Fibroblast of lung (primary cell): Measurements from ENCODE around the gene PALM2AKAP2.

Experiments used
- EZH2 ChIP-seq: IDR thresholded peaks from 2 replicates; pipeline ENCODE4 v1.5.1; 2012; ENCODE audit warnings: low read length, control low read depth, mild to moderate bottlenecking; ENCODE audit errors: missing control alignments
- TF ChIP-seq, protein P1 (sequence below), 2 donors: IDR thresholded peaks in 1 of 2; conservative IDR thresholded peaks in 1 of 2; 1 replicate in 1 of 2; 2 replicates in 1 of 2; pipeline ENCODE4 v1.5.1; 2011 to 2012; ENCODE audit warnings: low read length in 2 of 2, control low read depth in 1 of 2, inconsistent platforms in 1 of 2, low read depth in 1 of 2, mild to moderate bottlenecking in 1 of 2

GRCh38 chr9:109765278-109765677 lies 14.7 kb upstream of the PALM2AKAP2 start:
- TF ChIP-seq, protein P1, sequence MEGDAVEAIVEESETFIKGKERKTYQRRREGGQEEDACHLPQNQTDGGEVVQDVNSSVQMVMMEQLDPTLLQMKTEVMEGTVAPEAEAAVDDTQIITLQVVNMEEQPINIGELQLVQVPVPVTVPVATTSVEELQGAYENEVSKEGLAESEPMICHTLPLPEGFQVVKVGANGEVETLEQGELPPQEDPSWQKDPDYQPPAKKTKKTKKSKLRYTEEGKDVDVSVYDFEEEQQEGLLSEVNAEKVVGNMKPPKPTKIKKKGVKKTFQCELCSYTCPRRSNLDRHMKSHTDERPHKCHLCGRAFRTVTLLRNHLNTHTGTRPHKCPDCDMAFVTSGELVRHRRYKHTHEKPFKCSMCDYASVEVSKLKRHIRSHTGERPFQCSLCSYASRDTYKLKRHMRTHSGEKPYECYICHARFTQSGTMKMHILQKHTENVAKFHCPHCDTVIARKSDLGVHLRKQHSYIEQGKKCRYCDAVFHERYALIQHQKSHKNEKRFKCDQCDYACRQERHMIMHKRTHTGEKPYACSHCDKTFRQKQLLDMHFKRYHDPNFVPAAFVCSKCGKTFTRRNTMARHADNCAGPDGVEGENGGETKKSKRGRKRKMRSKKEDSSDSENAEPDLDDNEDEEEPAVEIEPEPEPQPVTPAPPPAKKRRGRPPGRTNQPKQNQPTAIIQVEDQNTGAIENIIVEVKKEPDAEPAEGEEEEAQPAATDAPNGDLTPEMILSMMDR (conservative IDR thresholded peaks at IDR 0.05 in 1 of 2, IDR thresholded peaks at IDR 0.05 in 1 of 2; ENCODE audit: low read depth in 1 of 2, low read length in 2 of 2): no peak
- no peak for TF ChIP-seq EZH2
